A549 treated with AZD9567 at 1 μM for 4 hours (cell line): ENCODE data around the gene C1S. TPM values are rescaled to one million over a fixed set of nuclear protein-coding genes. Genes with fewer than 3 reads are reported as not detected.

Experiments
- total RNA-seq: library from RNA; stranded (reverse); fragments of 200-300 nt; extraction: Qiagen RNA extraction; gene quantifications from 5 replicates; pipeline ENCODE4 v1.2.3, GENCODE V29; 2022; ENCODE audit not compliant: insufficient read depth

Gene C1S
- 39.1 to 53.4 TPM (median 42.2 TPM) in 5 replicates for total RNA-seq

DNA sequence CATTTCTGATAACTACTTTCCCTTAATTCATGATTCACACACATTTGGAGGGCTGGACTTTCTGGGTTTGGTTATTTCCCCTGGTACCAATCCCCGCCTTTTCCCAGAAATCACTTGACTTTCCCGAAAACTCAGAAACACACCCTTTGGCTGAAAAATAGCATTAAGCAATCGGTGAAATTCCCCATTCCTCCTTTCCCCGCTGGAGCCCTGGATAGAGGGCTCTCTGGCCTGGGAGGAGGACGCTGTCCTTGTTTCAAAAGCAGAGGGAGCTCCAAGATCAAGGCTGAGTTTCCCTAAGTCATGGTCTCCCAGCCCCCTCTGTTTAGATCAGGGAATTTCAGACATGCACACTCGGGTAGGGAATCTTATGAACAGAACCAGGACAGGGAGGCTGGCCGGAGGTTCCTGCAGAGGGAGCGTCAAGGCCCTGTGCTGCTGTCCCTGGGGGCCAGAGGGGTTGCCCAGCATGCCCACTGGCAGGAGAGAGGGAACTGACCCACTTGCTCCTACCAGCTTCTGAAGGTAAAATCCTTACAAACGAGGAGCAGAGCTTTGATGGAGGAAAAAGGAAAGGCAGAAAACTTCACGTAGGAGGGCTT, at the start of gene C1S:
TSS of gene C1S (plus strand) at position 366 of the 602 bp plus-strand sequence. CDS start 1,195 bp downstream, outside the sequence.

DNA sequence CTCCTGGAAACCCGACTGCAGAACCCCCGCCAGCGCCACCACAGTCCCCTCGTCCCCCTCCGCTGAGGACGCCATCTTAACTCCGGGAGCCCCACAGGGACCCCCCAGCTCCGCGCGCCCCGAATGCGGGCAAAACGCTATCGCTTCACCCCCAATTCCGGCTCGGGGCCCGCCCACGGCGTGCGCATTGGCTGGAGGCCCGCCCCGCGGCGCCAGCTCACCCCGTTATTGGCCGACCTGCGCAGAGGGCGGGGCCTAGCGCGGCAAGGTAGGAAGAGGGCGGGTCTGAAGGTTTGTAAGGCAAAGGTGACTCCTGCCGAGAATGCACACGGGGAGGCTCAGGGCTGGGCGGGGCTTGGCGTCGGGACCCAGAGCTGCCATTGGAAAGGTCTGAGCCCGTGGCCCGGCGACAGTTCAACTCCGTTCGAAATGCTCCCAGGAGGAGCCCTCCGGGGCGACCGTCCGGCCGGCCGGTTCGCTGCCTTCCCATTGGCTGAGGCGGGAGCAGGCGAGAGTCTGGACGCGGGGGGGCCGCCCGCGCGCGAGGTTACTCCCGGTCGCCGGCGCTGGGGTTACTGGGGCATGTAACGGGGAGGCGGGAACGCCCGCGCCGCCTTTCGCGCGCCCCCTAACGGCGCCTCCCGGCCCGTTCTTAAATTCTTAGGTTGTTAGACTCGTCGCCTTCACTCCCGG, 42.0 kb upstream of the C1S start, which contains the start of gene LPCAT3:
TSS of gene LPCAT3 (minus strand) at position 127 of the 693 bp plus-strand sequence. CDS start at position 75, 52 bp downstream.

DNA sequence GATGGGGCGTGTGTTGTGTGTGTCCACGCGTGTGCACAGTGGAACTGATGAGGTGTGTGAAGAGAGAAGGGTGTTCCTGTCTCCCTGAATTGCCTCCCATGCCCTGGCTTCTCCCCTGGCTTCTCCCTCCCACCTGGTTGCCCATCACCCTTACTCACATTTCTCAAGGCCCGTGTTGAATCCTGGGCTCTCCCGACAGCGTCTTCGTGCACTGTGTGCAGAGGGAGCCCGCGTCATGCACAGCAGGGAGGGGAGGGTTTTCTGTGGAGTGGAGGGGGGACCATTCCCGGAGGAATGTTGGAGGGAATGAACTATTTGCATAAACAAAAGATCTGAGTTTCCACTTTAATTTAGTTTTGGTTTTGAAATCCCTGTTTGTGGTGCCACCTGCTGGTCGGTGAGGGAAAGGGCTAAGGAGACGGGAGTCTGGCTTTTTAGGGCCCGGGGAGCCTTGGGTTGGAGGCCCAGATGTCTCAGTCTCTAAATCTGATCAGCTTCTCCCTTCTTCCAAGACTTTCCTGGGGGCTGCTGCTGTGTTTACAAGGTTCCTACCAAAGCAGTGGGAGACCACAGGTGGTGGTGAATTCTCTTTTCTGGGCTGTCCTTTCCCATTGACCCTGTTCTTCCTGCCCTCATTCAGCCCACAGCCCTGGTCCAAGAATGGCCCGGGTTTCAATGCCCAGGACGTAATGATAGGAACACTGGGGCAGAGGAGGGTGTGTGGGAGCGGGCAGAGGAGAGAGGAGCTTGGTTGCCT, 31.9 kb downstream of the C1S start, which contains the start of gene C1R:
TSS of gene C1R (minus strand) at position 217 of the 757 bp plus-strand sequence. CDS start at position 160, 57 bp downstream.

DNA sequence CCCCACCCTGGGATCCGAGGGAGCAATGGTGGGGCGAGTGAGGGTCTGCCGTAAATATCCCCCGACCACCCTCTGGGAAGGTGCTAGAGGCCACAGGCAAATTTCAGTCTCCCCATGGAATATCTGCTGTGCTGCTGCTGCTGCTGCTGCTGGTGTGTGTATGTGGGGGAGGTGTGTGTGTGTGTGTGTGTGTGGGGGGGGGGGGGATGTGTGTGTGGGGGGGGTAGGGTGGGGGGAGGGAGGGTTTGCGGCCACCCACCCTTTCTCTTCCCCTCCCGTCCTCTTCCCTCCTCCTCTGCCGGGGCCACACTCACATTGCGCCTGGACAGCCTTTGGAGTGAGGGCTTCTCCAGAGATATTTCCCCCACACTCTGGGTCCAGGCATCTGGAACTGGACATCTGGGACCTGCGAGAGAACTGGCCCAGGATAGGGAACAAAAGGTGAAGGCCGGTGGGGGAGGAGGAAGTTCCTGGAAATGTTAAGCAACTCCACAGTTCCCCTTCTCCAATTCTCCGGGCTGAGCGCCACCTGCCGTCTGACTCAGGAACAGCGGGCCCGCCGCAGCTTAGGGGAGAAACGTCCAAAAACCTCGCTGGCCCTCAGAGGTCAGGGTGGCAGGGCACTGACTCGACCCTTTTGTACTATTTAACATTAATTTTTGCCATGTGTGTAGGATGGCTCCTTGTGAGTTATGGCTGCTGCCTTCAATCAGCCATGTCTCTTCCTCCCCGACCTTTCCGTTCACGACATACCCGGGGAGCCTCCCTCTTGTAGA, 48.5 kb downstream of the C1S start, which contains the start of gene C1RL:
TSS of gene C1RL (minus strand) at position 419 of the 776 bp plus-strand sequence. CDS start at position 385, 34 bp downstream.

Other genes starting within 250 kb of the C1S start
- gene GPR162, start 238.9 kb upstream of the C1S start, total RNA-seq = 0.26 to 0.77 TPM (median 0.49 TPM) in 4 of 5 replicates, not detected in the other
- gene P3H3, start 232.3 kb upstream of the C1S start, total RNA-seq = 25.6 to 33.1 TPM (median 27.2 TPM) in 5 replicates
- 1.8 to 2.6 TPM (median 2.3 TPM) in 5 replicates for gene GNB3, start 219.8 kb upstream of the C1S start, total RNA-seq
- gene CDCA3, start 209.4 kb upstream of the C1S start, total RNA-seq = 74.0 to 83.9 TPM (median 80.1 TPM) in 5 replicates
- 72.6 to 116 TPM (median 80.7 TPM) in 5 replicates for gene USP5, start 208.6 kb upstream of the C1S start, total RNA-seq
- gene TPI1, start 193.2 kb upstream of the C1S start, total RNA-seq = 1,375 to 1,687 TPM (median 1,661 TPM) in 5 replicates
- gene SPSB2, start 187.4 kb upstream of the C1S start, total RNA-seq = 21.0 to 30.0 TPM (median 28.3 TPM) in 5 replicates
- gene LRRC23, start 155.9 kb upstream of the C1S start, total RNA-seq = 15.3 to 19.8 TPM (median 16.2 TPM) in 5 replicates
- gene ENO2, start 146.1 kb upstream of the C1S start, total RNA-seq = 30.6 to 40.9 TPM (median 38.3 TPM) in 5 replicates
- gene ATN1, start 132.8 kb upstream of the C1S start, total RNA-seq = 47.5 to 69.4 TPM (median 68.1 TPM) in 5 replicates
- not detected in 5 replicates for gene RNU7-1, start 116.9 kb upstream of the C1S start, total RNA-seq
- 259 to 307 TPM (median 297 TPM) in 5 replicates for gene C12orf57, start 116.7 kb upstream of the C1S start, total RNA-seq
- 10.5 to 25.7 TPM (median 11.5 TPM) in 5 replicates for gene PTPN6, start 109.4 kb upstream of the C1S start, total RNA-seq
- gene PHB2, start 90.1 kb upstream of the C1S start, total RNA-seq = 290 to 340 TPM (median 329 TPM) in 5 replicates
- 53.4 to 60.9 TPM (median 56.4 TPM) in 5 replicates for gene EMG1, start 89.8 kb upstream of the C1S start, total RNA-seq
- gene LPCAT3, start 42.2 kb upstream of the C1S start, total RNA-seq = 27.5 to 38.6 TPM (median 29.5 TPM) in 5 replicates
- gene C1R, start 31.7 kb downstream of the C1S start, total RNA-seq = 26.0 to 42.6 TPM (median 27.5 TPM) in 5 replicates
- 10.8 to 17.2 TPM (median 13.2 TPM) in 5 replicates for gene C1RL, start 48.5 kb downstream of the C1S start, total RNA-seq
- gene RBP5, start 68.2 kb downstream of the C1S start, total RNA-seq = not detected in 5 replicates
- gene CLSTN3, start 69.7 kb downstream of the C1S start, total RNA-seq = 13.4 to 19.7 TPM (median 15.2 TPM) in 5 replicates
- gene PEX5, start 129.0 kb downstream of the C1S start, total RNA-seq = 26.5 to 31.2 TPM (median 30.5 TPM) in 5 replicates
- gene ACSM4, start 243.4 kb downstream of the C1S start, total RNA-seq = not detected in 5 replicates